Stimulated activated CD4-positive, alpha-beta T cell treated with anti-CD3 and anti-CD28 coated beads, Interleukin-1b, Interleukin-23, amount 100 ng/mL, for 1 hour (primary cell): Measurements from ENCODE around the gene OLFM2.
A peak's percentile ranks its signal among the peaks of the same experiment; 100 is the strongest.
"Not testable (repeated sequence)": the region's sequence is repeated elsewhere in the genome, so short reads cannot be mapped to it uniquely, and the experiment has no call there.

ENCODE experiments used
- DNase-seq, 2 donors: peaks; one replicate each; pipeline ENCODE4 v3.0.0-alpha.2; 2020; ENCODE audit warnings: low read depth in 2 of 2

OLFM2 gene

GRCh38 chr19:9943744-9944143 lies 7.4 kb upstream of the OLFM2 start:
- DNase-seq = no peak

GRCh38 chr19:9941671-9942070 lies 5.4 kb upstream of the OLFM2 start:
- no peak for DNase-seq

GRCh38 chr19:9941231-9941630 lies 4.9 kb upstream of the OLFM2 start:
- DNase-seq = no peak

- DNase-seq = no peak
Measured at GRCh38 chr19:9940778-9941177, 4.5 kb upstream of the OLFM2 start.

- DNase-seq = no peak
Measured at GRCh38 chr19:9939301-9939913, 3.1 kb upstream of the OLFM2 start.

- no peak for DNase-seq
Measured at GRCh38 chr19:9937001-9937411, 691 bp upstream of the OLFM2 start.

- no peak for DNase-seq
Measured at GRCh38 chr19:9935506-9936325, 599 bp downstream of the OLFM2 start.

- DNase-seq = peak; percentile 54 to 81
Measured at GRCh38 chr19:9934132-9934950, 2.0 kb downstream of the OLFM2 start.

- no peak for DNase-seq
Measured at GRCh38 chr19:9932835-9933234, 3.5 kb downstream of the OLFM2 start.

GRCh38 chr19:9931629-9932028 lies 4.7 kb downstream of the OLFM2 start:
- no peak for DNase-seq

- no peak for DNase-seq
Measured at GRCh38 chr19:9923440-9923839, 12.9 kb downstream of the OLFM2 start.

GRCh38 chr19:9922782-9923379 lies 13.4 kb downstream of the OLFM2 start:
- not testable (repeated sequence) for DNase-seq

- no peak for DNase-seq
Measured at GRCh38 chr19:9917321-9917720, 19.0 kb downstream of the OLFM2 start.

GRCh38 chr19:9916719-9917118 lies 19.6 kb downstream of the OLFM2 start:
- DNase-seq = no peak

GRCh38 chr19:9914315-9915207 lies 21.8 kb downstream of the OLFM2 start:
- peak; percentile 67 to 68 for DNase-seq

- no peak for DNase-seq
Measured at GRCh38 chr19:9914001-9914314, 22.4 kb downstream of the OLFM2 start.

- DNase-seq = no peak
Measured at GRCh38 chr19:9913237-9914000, 22.9 kb downstream of the OLFM2 start.

- DNase-seq = no peak
Measured at GRCh38 chr19:9912551-9913236, 23.6 kb downstream of the OLFM2 start.

- DNase-seq = no peak
Measured at GRCh38 chr19:9911524-9912185, 24.7 kb downstream of the OLFM2 start.
